Measurements from ENCODE around the gene SNCAIP.

- no peak for TF ChIP-seq CTCF (IDR thresholded peaks at IDR 0.05; ENCODE audit: low read depth, low read length)
- no peak for TF ChIP-seq POLR2A (IDR thresholded peaks at IDR 0.05; ENCODE audit: extremely low read depth, insufficient read length)
- TF ChIP-seq MAX (IDR thresholded peaks at IDR 0.05; ENCODE audit: low read depth, low read length): no peak
- TF ChIP-seq MYC (IDR thresholded peaks at IDR 0.05; ENCODE audit: low read depth, low read length): no peak
Observed at GRCh38 chr5:122436615-122437014, 124.6 kb downstream of the SNCAIP start.
